GM20431 (cell line): Measurements from ENCODE around the gene TBC1D1.

Source experiments
- in situ Hi-C: fragments of 300-500 bp; cut with MseI, MboI; formaldehyde crosslinking; loops from one replicate; pipeline ENCODE4 v1.15.0; 2020; ENCODE audit warnings: low sequenced_read_pairs; ENCODE audit not compliant: unreplicated experiment

The TBC1D1 gene

GRCh38 chr4:38109370-38109769 is 218.5 kb downstream of the TBC1D1 start:
- in situ Hi-C loops = no loop called here

GRCh38 chr4:38109896-38110295 is 219.0 kb downstream of the TBC1D1 start:
- in situ Hi-C loops = no loop called here

DNA sequence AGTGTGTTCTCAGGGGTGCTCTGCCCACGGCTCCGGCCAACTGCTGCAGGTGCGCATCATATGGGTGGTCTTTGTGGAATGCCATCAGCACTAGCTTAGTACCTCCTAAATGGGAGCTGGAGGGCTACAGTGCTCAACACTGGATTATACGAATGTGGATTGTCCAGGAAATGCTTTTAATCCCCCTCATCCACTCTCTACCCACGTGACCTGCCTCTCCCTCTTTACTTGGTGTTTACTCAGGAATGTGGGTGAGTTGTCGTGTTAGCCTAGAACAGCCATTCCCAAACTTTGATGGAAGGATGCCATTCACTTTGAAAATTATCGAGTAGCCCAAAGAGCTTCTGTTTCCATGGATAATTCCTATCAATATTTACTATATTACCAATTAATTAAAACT is 220.1 kb downstream of the TBC1D1 start:
- in situ Hi-C loops = no loop called here

DNA sequence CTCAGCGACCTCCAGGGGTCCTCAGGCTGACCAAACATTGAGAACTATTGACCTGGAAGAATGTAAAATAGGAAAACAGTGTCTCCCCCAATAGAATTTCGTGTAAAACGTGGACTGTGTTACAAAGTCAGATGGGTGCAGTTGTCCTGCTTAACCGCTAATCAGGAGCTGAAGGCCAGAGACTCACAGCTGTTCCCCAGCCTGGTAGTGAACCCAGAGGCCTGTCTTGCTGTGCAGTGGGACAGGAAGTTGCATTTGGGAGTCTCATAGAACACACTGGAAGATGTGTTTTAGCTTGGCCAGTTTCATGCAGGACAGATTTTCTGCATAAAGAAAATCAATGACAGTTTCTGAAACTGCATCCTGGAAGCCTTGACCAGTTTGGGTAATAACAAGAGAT is 220.8 kb downstream of the TBC1D1 start:
- in situ Hi-C loops = no loop called here

DNA sequence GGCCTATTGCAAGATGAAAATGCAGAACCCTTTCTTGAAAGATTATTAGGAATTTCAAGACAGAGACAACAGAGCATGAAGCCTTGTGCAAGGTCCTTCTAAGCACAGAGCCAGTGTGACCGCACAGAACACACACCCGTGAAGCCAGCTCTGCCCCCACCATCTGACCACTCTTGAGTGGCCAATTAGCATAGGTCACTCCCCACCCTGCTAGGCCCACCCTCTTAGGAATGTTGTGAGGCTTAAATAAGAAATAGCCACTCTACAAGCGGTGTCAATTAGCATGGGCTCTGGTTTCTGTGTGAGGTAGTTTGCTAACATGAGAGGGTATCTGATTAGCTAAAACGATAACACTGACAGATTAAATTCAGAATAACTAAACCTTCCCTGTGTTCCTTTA is 222.2 kb downstream of the TBC1D1 start:
- in situ Hi-C loops = no loop called here

DNA sequence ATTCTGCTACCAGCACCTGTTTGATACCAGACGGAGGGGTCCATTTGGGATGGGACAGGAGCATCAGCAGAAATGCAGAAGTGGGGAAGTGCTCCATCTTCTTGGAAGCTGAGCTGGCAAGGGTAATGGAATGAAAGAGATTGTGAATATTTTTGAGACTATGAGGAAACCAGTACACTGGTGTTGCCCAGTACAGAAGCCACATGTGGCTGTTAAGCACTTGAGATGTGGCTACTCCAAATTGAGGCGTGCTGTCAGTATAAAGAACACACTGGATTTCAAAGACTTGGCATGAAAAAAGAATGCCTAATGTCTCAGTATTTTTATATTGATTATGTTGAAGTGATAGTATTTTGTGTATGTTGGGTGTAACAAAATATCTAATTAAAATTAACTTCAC is 222.7 kb downstream of the TBC1D1 start:
- in situ Hi-C loops = no loop called here

DNA sequence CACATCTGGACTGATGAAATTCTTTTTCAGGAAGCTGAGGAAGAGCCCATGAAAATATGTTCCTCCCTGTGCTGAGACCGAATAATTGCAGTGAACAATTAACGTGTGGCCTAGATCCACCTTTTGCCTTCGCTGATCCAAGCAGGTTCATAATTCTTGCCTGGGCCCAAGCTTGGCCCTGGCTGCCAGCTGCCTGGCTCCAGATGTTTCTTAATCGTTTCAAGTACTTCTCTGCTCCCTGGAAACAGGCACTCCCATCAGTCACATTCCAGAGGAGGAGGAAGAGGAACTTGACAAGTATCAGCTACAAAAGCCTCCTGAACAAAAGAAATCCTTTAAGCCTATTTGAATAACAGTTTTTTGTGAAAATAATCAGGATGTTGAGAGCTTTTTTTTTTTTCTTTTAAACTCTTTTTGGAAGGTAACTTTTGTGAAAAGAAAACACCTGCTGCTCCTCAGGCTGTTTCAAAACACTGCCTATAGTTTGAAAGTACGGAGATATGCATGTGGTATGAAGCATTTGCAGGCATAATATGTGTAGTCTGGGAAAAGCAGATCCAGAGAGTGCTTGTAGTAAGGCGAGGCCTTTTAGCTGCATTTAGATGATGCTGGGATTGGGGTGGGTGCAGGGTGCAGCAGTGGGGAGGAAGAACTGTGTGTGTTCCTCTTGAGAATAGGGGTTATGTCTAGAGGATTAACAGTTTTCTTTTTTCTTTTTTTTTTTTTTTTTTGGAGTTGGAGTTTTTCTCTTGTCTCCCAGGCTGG is 223.7 kb downstream of the TBC1D1 start:
- in situ Hi-C loops = no loop called here

DNA sequence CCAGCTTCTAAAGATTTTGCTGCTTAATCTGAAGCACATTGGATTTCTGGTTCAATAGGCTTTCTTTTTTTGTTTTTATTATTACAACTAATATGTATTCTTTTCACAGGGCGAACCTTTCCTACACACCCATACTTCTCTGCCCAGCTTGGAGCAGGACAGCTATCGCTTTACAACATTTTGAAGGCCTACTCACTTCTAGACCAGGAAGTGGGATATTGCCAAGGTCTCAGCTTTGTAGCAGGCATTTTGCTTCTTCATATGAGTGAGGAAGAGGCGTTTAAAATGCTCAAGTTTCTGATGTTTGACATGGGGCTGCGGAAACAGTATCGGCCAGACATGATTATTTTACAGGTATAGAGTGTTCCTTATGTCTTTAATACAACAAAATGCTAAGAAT is 224.7 kb downstream of the TBC1D1 start:
- in situ Hi-C loops = no loop called here

DNA sequence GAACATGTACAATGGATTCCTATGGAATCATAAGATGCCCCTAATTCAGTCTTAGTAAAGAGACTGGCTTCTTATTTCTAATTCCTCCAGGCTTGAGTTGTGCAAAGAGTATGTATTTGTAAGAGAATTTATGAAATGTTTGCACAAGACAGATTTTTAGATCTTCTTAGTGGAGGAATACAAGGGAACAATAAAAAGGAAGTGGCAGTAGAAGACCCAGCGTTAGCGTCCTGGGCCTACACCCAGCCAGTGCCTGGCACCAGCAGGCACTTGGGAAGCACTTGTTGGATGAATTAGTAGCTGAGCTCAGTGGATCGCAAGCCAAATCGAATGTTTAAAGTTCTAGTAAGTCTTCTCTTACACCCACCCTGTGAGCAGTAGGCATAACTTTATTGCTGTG is 226.7 kb downstream of the TBC1D1 start:
- in situ Hi-C loops = no loop called here

DNA sequence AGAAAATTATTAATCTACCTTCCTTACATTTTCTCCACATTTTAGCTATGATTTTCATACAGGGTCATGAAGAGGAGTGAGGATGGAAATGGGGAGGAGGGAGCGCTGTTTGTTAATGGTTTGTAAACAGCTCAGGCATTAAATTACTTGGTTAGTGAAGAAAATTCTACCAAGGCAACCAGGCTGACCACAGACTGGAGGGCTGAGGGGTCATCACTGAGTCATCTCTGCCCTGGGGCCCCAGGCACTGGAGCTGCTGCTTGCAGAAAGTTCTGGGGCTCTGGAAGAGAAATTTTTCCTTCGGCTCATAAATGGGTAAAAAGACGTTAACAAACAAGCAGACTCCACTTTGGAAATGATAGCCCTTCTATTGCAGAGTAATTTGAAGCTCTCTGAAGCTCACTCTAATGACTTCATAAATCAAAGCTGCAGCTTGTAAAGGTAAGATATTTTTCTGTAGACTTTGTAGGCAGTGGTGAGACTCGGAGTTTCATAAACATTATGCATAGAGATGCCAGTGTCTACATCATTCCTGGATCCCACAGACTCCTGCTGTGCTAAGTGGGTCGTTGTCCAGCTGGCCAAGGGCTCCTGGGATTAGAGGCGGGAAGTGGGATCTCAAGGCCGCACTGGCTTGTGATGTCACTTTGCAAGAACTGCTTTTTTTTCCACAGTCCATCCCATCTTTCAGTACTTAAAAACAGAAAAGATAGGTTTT is 228.9 kb downstream of the TBC1D1 start:
- in situ Hi-C loops = no loop called here

GRCh38 chr4:38120772-38121171 is 229.9 kb downstream of the TBC1D1 start:
- in situ Hi-C loops = no loop called here

- in situ Hi-C loops = no loop called here
Measured at GRCh38 chr4:38122060-38122459, 231.2 kb downstream of the TBC1D1 start.

- in situ Hi-C loops = no loop called here
Measured at GRCh38 chr4:38123555-38123954, 232.7 kb downstream of the TBC1D1 start.

- in situ Hi-C loops = no loop called here
Measured at GRCh38 chr4:38124961-38125360, 234.1 kb downstream of the TBC1D1 start.

GRCh38 chr4:38125816-38126215 is 234.9 kb downstream of the TBC1D1 start:
- in situ Hi-C loops = no loop called here

DNA sequence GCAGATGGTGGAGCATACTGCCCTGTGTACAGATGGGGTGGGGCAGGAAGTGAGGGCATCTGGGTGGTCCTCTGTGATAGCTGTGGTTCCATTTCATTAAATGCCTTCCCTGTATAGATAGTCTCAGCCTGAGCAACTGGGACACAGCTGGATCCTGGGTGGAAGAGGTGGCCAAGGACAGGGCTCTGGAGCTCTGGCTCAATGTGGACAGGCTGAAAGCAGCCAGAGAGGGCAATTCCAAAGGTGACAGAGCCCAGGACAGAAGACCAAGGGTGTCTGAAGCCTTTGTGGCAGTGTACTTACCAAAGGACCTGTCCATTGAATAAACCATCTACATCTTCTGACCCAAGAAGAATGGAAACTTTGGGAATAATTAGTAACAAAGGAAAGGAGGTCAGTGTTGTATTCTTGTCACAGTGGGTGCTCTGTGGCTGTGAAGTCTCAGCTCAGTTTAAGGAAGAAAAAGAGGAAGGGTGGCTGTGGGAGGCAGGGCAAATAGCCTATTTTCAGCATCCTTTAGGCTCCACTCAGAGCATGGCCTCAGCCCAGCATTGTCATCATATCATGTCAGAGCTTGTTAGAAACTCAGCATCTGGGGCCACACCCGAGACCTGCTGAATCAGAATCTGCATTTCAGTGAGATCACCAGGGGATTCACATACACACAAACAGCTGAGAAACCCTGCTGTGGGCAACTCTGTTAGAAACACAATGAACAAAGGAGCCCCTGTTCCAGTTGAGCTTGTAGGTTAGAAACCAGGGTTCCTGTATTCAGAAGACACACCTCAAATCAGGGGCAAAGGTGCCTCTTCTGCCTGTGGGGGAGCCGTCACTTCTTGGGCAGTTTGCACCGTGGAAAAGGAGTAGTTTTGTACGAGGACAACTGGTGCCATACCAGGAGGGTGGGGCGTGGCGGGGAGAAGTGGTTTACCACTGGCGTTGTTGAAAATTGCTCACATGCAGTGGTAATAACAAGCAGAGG is 237.9 kb downstream of the TBC1D1 start:
- in situ Hi-C loops = no loop called here

- in situ Hi-C loops = no loop called here
Measured at GRCh38 chr4:38129460-38130227, 238.8 kb downstream of the TBC1D1 start.

DNA sequence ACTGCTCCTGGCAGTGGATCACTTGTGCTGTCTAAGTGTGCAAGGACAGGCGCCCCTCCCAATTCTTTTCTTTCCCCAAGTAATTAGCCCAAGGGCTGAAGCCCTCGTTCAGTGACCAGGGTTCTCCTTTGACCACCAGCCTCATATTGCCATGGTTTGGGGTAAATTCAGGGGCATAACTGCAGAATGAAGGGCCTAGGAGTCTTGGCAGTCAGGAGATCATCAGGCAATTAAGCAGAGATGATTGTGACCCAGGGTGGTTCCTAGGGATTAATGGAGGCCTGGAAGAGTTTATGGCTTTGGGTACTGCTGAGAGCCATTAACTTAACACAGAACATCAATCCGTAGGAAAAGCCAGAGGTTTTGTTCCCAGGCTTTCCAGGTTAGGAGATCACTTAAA is 240.0 kb downstream of the TBC1D1 start:
- in situ Hi-C loops = no loop called here

DNA sequence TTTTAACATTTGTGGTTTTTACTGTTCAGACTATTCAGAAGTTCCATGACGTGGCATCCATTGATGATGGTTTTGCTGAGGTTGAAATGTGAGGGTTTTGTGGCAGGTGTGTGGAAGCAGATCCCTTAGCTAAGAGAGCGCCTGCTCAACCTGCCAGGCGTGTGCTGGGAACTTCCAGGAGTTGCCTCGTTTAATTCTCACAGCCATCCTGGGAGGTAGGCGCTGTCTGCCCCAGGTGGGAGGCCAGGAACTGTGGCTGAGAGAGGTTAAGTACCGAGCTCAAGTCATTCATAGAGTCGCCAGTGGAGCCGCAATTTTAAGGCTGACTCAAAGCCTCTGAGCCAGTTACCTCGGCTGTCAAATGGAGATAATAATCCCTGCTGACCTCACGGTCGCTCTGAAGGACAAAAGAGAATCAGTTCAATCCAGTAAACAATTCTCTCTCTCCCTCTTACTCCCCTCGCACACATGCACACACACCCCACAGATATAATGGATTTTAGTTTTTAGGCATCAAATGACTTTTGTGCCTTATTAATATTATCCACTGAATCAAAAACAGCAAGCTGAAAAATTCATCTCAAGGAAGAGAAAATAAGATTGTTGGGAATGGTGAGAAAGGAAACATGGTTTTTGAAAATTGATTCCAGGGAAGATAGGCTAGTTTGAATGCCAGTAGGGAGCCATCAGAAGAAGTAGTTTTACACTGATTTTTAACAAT is 240.6 kb downstream of the TBC1D1 start:
- in situ Hi-C loops = no loop called here
